HG02571 (cell line): ENCODE measurements around the gene ZNF732.
"Not testable (repeated sequence)": the region's sequence is repeated elsewhere in the genome, so short reads cannot be mapped to it uniquely, and the experiment has no call there.

Experiments
- ATAC-seq: cut with Tn5 transposase; IDR thresholded peaks from one replicate; pipeline ENCODE4 v1.9.1; 2021; ENCODE audit warnings: mild to moderate bottlenecking, moderate library complexity; ENCODE audit not compliant: unreplicated experiment

Gene ZNF732

GRCh38 chr4:253936-254756 is 51.1 kb downstream of the ZNF732 start:
- ATAC-seq, result no peak

DNA sequence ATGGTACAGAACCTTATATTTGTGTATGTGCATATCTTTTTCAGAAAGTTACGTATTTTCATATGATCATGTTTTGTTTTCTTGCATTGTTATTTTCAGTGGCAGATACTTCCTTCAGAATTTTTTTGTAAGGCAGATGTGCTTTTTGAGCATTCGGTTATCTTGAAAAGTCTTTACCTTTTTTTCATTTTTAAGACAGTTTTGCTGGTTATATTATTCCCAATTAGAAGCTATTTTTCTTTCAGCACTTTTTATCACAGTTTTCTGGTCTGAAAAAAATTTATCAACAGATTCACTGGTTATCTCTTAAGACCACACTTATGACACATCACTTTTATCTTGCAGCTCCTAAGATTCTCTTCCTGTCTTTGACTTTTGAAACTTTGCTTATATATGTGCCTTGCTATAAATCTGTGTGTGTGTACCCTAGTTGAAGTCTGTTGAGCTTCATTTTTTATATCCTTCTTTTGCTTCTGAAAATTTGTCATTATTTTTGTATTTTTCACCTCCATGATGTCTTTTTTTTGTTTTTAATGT is 53.1 kb downstream of the ZNF732 start:
- ATAC-seq, result no peak

GRCh38 chr4:244471-244870 is 60.8 kb downstream of the ZNF732 start:
- ATAC-seq, result no peak

DNA sequence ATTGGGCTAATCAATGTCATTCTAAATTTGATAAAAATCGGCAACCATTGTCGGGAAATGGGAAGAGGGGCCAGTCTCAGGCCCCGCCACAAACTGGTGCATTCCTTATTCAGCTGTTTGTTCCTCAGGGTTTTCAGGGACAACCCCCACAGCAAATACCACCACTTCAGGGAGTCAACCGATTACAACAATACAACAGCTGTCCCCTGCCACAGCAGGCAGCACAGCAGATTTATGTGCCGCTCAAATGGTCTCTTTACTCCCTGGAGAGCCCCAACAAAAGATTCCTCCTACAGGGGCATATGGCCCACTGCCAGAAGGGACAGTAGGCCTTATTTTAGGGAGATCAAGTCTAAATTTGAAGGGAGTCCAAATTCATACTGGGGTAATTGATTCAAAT is 61.8 kb downstream of the ZNF732 start:
- no peak for ATAC-seq

- no peak for ATAC-seq
These were observed 63.0 kb downstream of the ZNF732 start for GRCh38 chr4:242121-242848.

- not testable (repeated sequence) for ATAC-seq
These were observed 63.9 kb downstream of the ZNF732 start for GRCh38 chr4:241411-241810.

DNA sequence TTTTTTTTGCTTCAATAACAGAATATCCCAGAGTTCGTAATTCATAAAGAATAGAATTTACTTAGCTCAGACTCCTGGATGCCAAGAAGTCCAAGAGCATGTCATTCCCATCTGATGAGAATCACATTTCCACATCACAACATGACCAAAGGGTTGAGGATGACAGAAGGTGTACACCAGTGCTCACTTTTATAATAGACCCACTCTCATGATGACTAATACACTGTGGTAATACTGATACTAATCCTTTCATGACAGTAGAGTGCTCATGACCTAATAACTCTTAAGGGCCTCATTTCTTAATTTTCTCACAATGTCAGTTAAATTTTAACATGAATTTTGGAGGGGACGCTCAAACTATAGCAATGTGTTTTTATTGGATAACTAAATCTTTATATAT is 69.2 kb downstream of the ZNF732 start:
- no peak for ATAC-seq

DNA sequence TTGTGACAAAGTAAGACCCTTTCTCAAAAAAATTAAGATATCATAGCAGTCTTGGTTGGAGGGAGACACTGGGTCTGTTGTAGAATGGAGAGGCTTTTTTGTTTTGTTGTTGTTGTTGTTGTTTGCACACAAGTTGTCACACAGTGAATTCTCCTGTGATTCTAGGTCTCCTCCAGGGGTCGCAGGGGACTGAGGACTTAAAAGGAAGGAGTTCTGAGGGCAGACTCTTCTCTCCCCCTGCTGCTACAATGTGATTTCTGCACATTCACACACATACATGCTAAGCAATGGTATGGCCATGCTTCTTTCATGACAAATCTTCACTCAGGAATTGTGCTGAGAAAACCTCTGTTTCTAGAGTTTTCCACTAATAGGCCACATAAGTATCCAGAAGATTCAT is 71.1 kb downstream of the ZNF732 start:
- ATAC-seq, result no peak

DNA sequence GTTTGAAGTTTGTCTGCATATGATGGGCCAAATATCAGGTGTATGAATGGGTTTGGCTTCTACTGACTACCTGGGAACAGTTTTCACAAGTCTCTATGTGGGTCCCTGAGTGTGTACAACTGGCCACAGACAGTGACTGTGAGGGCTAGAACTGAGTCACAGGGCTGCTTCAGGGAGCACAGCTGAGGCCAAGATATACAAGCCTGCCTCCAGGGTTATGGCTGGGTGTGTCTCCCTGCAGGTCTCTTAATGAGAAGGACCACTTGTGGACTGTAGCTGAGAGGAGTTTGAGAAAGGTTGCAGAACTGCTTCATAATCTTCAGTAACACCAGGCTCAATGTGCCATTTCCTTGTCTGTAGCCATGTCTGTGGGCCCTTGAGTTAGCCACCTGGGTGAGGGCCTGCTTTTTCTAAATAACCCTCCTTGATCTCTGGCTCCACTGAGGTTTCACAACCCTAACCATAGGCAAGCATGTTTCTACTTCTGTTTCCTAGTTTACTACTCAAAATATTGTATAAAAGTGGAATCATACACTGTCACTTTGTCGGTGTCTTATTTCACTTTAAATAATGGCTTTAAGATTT is 81.3 kb downstream of the ZNF732 start:
- no peak for ATAC-seq
